Neuronal stem cell (in vitro differentiated cells): Measurements from ENCODE around the gene MICALL2.

ENCODE experiments used
- DNase-seq: peaks from one replicate; pipeline ENCODE4 v3.0.0-alpha.2; 2013; ENCODE audit warnings: low spot score
- H2AFZ ChIP-seq: one replicate; pipeline ENCODE4 v1.6.1; 2013; ENCODE audit warnings: mild to moderate bottlenecking, low read length, inconsistent platforms
- H2AK5ac ChIP-seq: 2 replicates; pipeline ENCODE4 v1.6.1; 2013; ENCODE audit warnings: low read depth, mild to moderate bottlenecking, inconsistent platforms, low read length, moderate library complexity, mixed read lengths
- H2BK120ac ChIP-seq: 2 replicates; pipeline ENCODE4 v1.6.1; 2013; ENCODE audit warnings: low read depth, mild to moderate bottlenecking, inconsistent platforms, low read length, moderate library complexity, mixed read lengths
- H2BK12ac ChIP-seq: one replicate; pipeline ENCODE4 v1.6.1; 2013; ENCODE audit warnings: low read length, inconsistent platforms
- H2BK15ac ChIP-seq: 2 replicates; pipeline ENCODE4 v1.6.1; 2013; ENCODE audit warnings: mild to moderate bottlenecking, low read length, inconsistent platforms, mixed read lengths
- H2BK5ac ChIP-seq: one replicate; pipeline ENCODE4 v1.6.1; 2013; ENCODE audit warnings: inconsistent platforms, mild to moderate bottlenecking, low read length, moderate library complexity
- H3K14ac ChIP-seq: one replicate; pipeline ENCODE4 v1.6.1; 2013; ENCODE audit warnings: low read length, inconsistent platforms
- H3K18ac ChIP-seq: 2 replicates; pipeline ENCODE4 v1.6.1; 2013; ENCODE audit warnings: low read length, inconsistent platforms
- H3K23ac ChIP-seq: 2 replicates; pipeline ENCODE4 v1.6.1; 2013; ENCODE audit warnings: low read depth, mild to moderate bottlenecking, mixed read lengths, low read length, inconsistent platforms; ENCODE audit not compliant: poor library complexity
- H3K27ac ChIP-seq: replicated peaks from 3 replicates; pipeline ENCODE4 v1.5.1; 2013; ENCODE audit warnings: low read length, inconsistent platforms
- H3K27me3 ChIP-seq, 3 experiments: 2 replicates each; pipeline ENCODE4 v1.6.1; 2013; ENCODE audit warnings: low read length in 3 of 3, mild to moderate bottlenecking in 2 of 3, inconsistent platforms in 1 of 3, low read depth in 1 of 3, mixed read lengths in 1 of 3, moderate library complexity in 1 of 3; ENCODE audit not compliant: control insufficient read depth in 3 of 3, insufficient read depth in 3 of 3
- H3K36me3 ChIP-seq, 2 donors: replicated peaks in 1 of 2; 2 replicates each; pipeline ENCODE4 v1.6.1; 2013; ENCODE audit warnings: low read length in 2 of 2; ENCODE audit not compliant: control insufficient read depth in 2 of 2, insufficient read depth in 2 of 2
- H3K4ac ChIP-seq: 2 replicates; pipeline ENCODE4 v1.6.1; 2013; ENCODE audit warnings: inconsistent platforms, mild to moderate bottlenecking, low read length, moderate library complexity
- H3K4me1 ChIP-seq, 2 donors: 1 replicate in 1 of 2; 2 replicates in 1 of 2; pipeline ENCODE4 v1.6.1; 2013; ENCODE audit warnings: low read length in 2 of 2, low read depth in 1 of 2; ENCODE audit not compliant: control insufficient read depth in 2 of 2, insufficient read depth in 1 of 2
- H3K4me2 ChIP-seq: one replicate; pipeline ENCODE4 v1.6.1; 2013; ENCODE audit warnings: mild to moderate bottlenecking, low read length, inconsistent platforms; ENCODE audit not compliant: insufficient read depth, poor library complexity, severe bottlenecking
- H3K4me3 ChIP-seq, 2 donors: 2 replicates each; pipeline ENCODE4 v1.5.1; 2013; ENCODE audit warnings: low read length in 2 of 2, mild to moderate bottlenecking in 2 of 2, inconsistent platforms in 1 of 2, moderate library complexity in 1 of 2
- H3K79me1 ChIP-seq: one replicate; pipeline ENCODE4 v1.6.1; 2013; ENCODE audit warnings: low read depth, mild to moderate bottlenecking, inconsistent platforms, low read length, moderate library complexity
- H3K9ac ChIP-seq: one replicate; pipeline ENCODE4 v1.6.1; 2013; ENCODE audit warnings: mild to moderate bottlenecking, low read depth, low read length, inconsistent platforms; ENCODE audit not compliant: poor library complexity
- H3K9me3 ChIP-seq, 2 donors: replicated peaks in 1 of 2; 2 replicates each; pipeline versions ENCODE3 to v1.6.1; 2013; ENCODE audit warnings: low read length in 2 of 2, mild to moderate bottlenecking in 2 of 2, inconsistent platforms in 1 of 2, low read depth in 1 of 2, mixed read lengths in 1 of 2, moderate library complexity in 1 of 2; ENCODE audit not compliant: control insufficient read depth in 2 of 2, insufficient read depth in 1 of 2
- H4K8ac ChIP-seq: one replicate; pipeline ENCODE4 v1.6.1; 2013; ENCODE audit warnings: low read depth, mild to moderate bottlenecking, inconsistent platforms, low read length, moderate library complexity
- H4K91ac ChIP-seq: one replicate; pipeline ENCODE4 v1.6.1; 2013; ENCODE audit warnings: low read length, low read depth, mild to moderate bottlenecking, inconsistent platforms; ENCODE audit not compliant: poor library complexity
- WGBS, 2 donors: extraction: QIAGEN DNeasy Blood & Tissue Kit; methylation state at CpG; one replicate each; pipeline ENCODE4 v1.1.7; 2013; ENCODE audit warnings: missing lambda C conversion rate in 2 of 2, mixed read lengths in 1 of 2; ENCODE audit not compliant: insufficient read length in 2 of 2, insufficient replicate concordance in 1 of 2; ENCODE audit errors: extremely low coverage in 2 of 2; 5-methylcytosine and 5-hydroxymethylcytosine counted together

Gene MICALL2

GRCh38 chr7:1489336-1489735, 30.1 kb upstream of the MICALL2 start:
- H3K9me3 ChIP-seq: no peaks in the 10 kb centered on the region
- no peaks in the 10 kb centered on the region for H3K4me1 ChIP-seq
- H3K79me1 ChIP-seq: peaks cover 13% of the 10 kb centered on the region
- no peak overlapping the region for H4K91ac ChIP-seq
- no peak overlapping the region for H3K27ac ChIP-seq
- H3K14ac ChIP-seq: no peak overlapping the region
- no peak overlapping the region for H3K4ac ChIP-seq
- H3K18ac ChIP-seq: no peak overlapping the region
- H3K36me3 ChIP-seq: peaks cover 54 to 93% of the 10 kb centered on the region in 2 donors
- peak overlapping the region; percentile 73 for H3K23ac ChIP-seq
- H2BK5ac ChIP-seq: no peak overlapping the region
- no peak overlapping the region for H3K9ac ChIP-seq
- H2AK5ac ChIP-seq: no peak overlapping the region
- WGBS, 2 donors: no CpG with 5 or more reads among the region's 18 CpGs
- DNase-seq: no peak
- no peak overlapping the region for H3K4me2 ChIP-seq
- H4K8ac ChIP-seq: no peak overlapping the region
- H2BK120ac ChIP-seq: no peak overlapping the region
- no peak overlapping the region for H3K4me3 ChIP-seq
- H2AFZ ChIP-seq: no peak overlapping the region
- no peaks in the 10 kb centered on the region for H3K27me3 ChIP-seq
- no peak overlapping the region for H2BK12ac ChIP-seq
- no peak overlapping the region for H2BK15ac ChIP-seq

GRCh38 chr7:1488016-1488415, 28.7 kb upstream of the MICALL2 start:
- Histone ChIP-seq H3K4me3 (no peak overlapping the region), H3K18ac (peak overlapping the region; percentile 7), H2AK5ac (no peak overlapping the region), H3K4me2 (no peak overlapping the region), H2BK15ac (no peak overlapping the region), H2BK12ac (no peak overlapping the region), H3K27ac (no peak overlapping the region), H4K8ac (no peak overlapping the region), H3K27me3 (no peaks in the 10 kb centered on the region), H3K4ac (no peak overlapping the region), H3K23ac (no peak overlapping the region), H4K91ac (no peak overlapping the region), H2BK120ac (no peak overlapping the region), H2BK5ac (no peak overlapping the region), H3K14ac (no peak overlapping the region), H3K9ac (no peak overlapping the region), H3K9me3 (no peaks in the 10 kb centered on the region), H2AFZ (no peak overlapping the region), H3K36me3 (peaks cover 59 to 93% of the 10 kb centered on the region in 2 donors), H3K4me1 (no peaks in the 10 kb centered on the region), H3K79me1 (peaks cover 16% of the 10 kb centered on the region)
- no CpG with 5 or more reads among the region's 20 CpGs for WGBS, 2 donors
- no peak for DNase-seq

- H3K27ac ChIP-seq: no peak overlapping the region
- H4K91ac ChIP-seq: no peak overlapping the region
- no CpG with 5 or more reads among the region's 25 CpGs for WGBS, 2 donors
Measured at GRCh38 chr7:1487466-1487865, 28.2 kb upstream of the MICALL2 start.

GRCh38 chr7:1486571-1486970, 27.3 kb upstream of the MICALL2 start:
- H3K4me2 ChIP-seq: no peak overlapping the region
- H4K8ac ChIP-seq: no peak overlapping the region
- H3K9ac ChIP-seq: no peak overlapping the region
- no CpG with 5 or more reads among the region's 23 CpGs for WGBS, 2 donors
- H2BK120ac ChIP-seq: no peak overlapping the region
- no peak overlapping the region for H3K23ac ChIP-seq
- H2BK12ac ChIP-seq: no peak overlapping the region
- H3K18ac ChIP-seq: no peak overlapping the region
- H2BK15ac ChIP-seq: no peak overlapping the region
- no peak overlapping the region for H3K4me3 ChIP-seq
- DNase-seq: no peak
- no peak overlapping the region for H2AFZ ChIP-seq
- peak overlapping the region; percentile 87 for H2BK5ac ChIP-seq
- H3K4me1 ChIP-seq: no peaks in the 10 kb centered on the region
- no peaks in the 10 kb centered on the region for H3K9me3 ChIP-seq
- H3K36me3 ChIP-seq: peaks cover 58 to 95% of the 10 kb centered on the region in 2 donors
- H3K27me3 ChIP-seq: no peaks in the 10 kb centered on the region
- H3K79me1 ChIP-seq: peaks cover 16% of the 10 kb centered on the region
- no peak overlapping the region for H4K91ac ChIP-seq
- H3K14ac ChIP-seq: no peak overlapping the region
- no peak overlapping the region for H3K4ac ChIP-seq
- H2AK5ac ChIP-seq: no peak overlapping the region
- H3K27ac ChIP-seq: no peak overlapping the region

More at GRCh38 chr7:1487466-1487865, 28.2 kb upstream of the MICALL2 start:
- no peak overlapping the region for H3K18ac ChIP-seq
- no peak overlapping the region for H2BK5ac ChIP-seq
- no peaks in the 10 kb centered on the region for H3K4me1 ChIP-seq
- H3K4me3 ChIP-seq: no peak overlapping the region
- no peaks in the 10 kb centered on the region for H3K27me3 ChIP-seq
- no peak overlapping the region for H3K4ac ChIP-seq
- no peak for DNase-seq
- no peak overlapping the region for H3K4me2 ChIP-seq
- peaks cover 16% of the 10 kb centered on the region for H3K79me1 ChIP-seq
- no peaks in the 10 kb centered on the region for H3K9me3 ChIP-seq
- H3K9ac ChIP-seq: peak overlapping the region; percentile 44
- H2BK15ac ChIP-seq: no peak overlapping the region
- no peak overlapping the region for H4K8ac ChIP-seq
- no peak overlapping the region for H2BK120ac ChIP-seq
- H2AK5ac ChIP-seq: no peak overlapping the region
- H2BK12ac ChIP-seq: no peak overlapping the region
- H2AFZ ChIP-seq: no peak overlapping the region
- H3K23ac ChIP-seq: no peak overlapping the region
- H3K14ac ChIP-seq: no peak overlapping the region
- peaks cover 64 to 96% of the 10 kb centered on the region in 2 donors for H3K36me3 ChIP-seq
